ENCODE measurements around the gene RIBC1. TPM values are rescaled to one million over a fixed set of nuclear protein-coding genes. Genes with fewer than 3 reads are reported as not detected.

RIBC1 gene
- total RNA-seq: not detected

GRCh38 chrX:53422861-53423306 is at the start of gene RIBC1:
Gene RIBC1 (plus strand): TSS chrX:53422873. CDS start chrX:53426277, 3,404 bp downstream.
- no peaks in the 10 kb centered on the region for H3K27me3 ChIP-seq
- TF ChIP-seq CTCF (IDR thresholded peaks at IDR 0.05): no peak
- peaks cover 5 to 10% of the 10 kb centered on the region in 2 donors for H3K4me1 ChIP-seq
- intact Hi-C loops (cut with DNase I): loop anchor here (1.0 to 5.0 kb wide), 4 partner anchors 11 to 1161 kb away; partner anchors contain the start of genes HSD17B10 and KDM5C
- peak within 1 kb of the TSS; percentile 73 to 85 for H3K4me3 ChIP-seq
- no peaks in the 10 kb centered on the region for H3K36me3 ChIP-seq
- no peaks in the 10 kb centered on the region for H3K9me3 ChIP-seq
- H3K27ac ChIP-seq: peak within 1 kb of the TSS; percentile 91 to 92
- DNase-seq (ENCODE audit: low spot score in 2 of 2): no peak

- no peak overlapping the region for H3K4me3 ChIP-seq
- H3K27me3 ChIP-seq: no peaks in the 10 kb centered on the region
- intact Hi-C loops (cut with DNase I): no loop called here
- no peaks in the 10 kb centered on the region for H3K4me1 ChIP-seq
- no peak for TF ChIP-seq CTCF (IDR thresholded peaks at IDR 0.05)
- H3K9me3 ChIP-seq: peaks cover 0 to 4% of the 10 kb centered on the region in 2 donors
- DNase-seq (ENCODE audit: low spot score in 2 of 2): no peak
- no peak overlapping the region for H3K27ac ChIP-seq
- H3K36me3 ChIP-seq: peaks cover 0 to under 1% of the 10 kb centered on the region in 2 donors
Measured at GRCh38 chrX:53373307-53373706, 49.4 kb upstream of the RIBC1 start.

GRCh38 chrX:53374222-53374820 is 48.4 kb upstream of the RIBC1 start:
- Histone ChIP-seq H3K9me3 (peaks cover 0 to 4% of the 10 kb centered on the region in 2 donors), H3K27me3 (no peaks in the 10 kb centered on the region), H3K36me3 (peaks cover 5 to 10% of the 10 kb centered on the region in 2 donors), H3K4me3 (no peak overlapping the region), H3K27ac (no peak overlapping the region), H3K4me1 (no peaks in the 10 kb centered on the region)
- DNase-seq (ENCODE audit: low spot score in 2 of 2): no peak
- TF ChIP-seq CTCF (IDR thresholded peaks at IDR 0.05): no peak
- intact Hi-C loops (cut with DNase I): no loop called here

- no peak overlapping the region for H3K27ac ChIP-seq
Measured at GRCh38 chrX:53374923-53375322, 47.8 kb upstream of the RIBC1 start.

GRCh38 chrX:53376888-53377287 is 45.8 kb upstream of the RIBC1 start:
- no peaks in the 10 kb centered on the region for H3K9me3 ChIP-seq
- DNase-seq (ENCODE audit: low spot score in 2 of 2): no peak
- no peak overlapping the region for H3K4me3 ChIP-seq
- H3K36me3 ChIP-seq: peaks cover 31 to 34% of the 10 kb centered on the region in 2 donors
- intact Hi-C loops (cut with DNase I): no loop called here
- no peaks in the 10 kb centered on the region for H3K4me1 ChIP-seq
- H3K27ac ChIP-seq: no peak overlapping the region
- H3K27me3 ChIP-seq: no peaks in the 10 kb centered on the region
- TF ChIP-seq CTCF (IDR thresholded peaks at IDR 0.05): no peak

More at GRCh38 chrX:53374923-53375322, 47.8 kb upstream of the RIBC1 start:
- no peaks in the 10 kb centered on the region for H3K27me3 ChIP-seq
- DNase-seq (ENCODE audit: low spot score in 2 of 2): no peak
- intact Hi-C loops (cut with DNase I): no loop called here
- no peak overlapping the region for H3K4me3 ChIP-seq
- no peaks in the 10 kb centered on the region for H3K4me1 ChIP-seq
- TF ChIP-seq CTCF (IDR thresholded peaks at IDR 0.05): no peak
- peaks cover 0 to 4% of the 10 kb centered on the region in 2 donors for H3K9me3 ChIP-seq
- peaks cover 11 to 15% of the 10 kb centered on the region in 2 donors for H3K36me3 ChIP-seq

Data from ascending aorta (tissue), 2 donors.